ENCODE data around the gene SSTR4.

Gene SSTR4

DNA sequence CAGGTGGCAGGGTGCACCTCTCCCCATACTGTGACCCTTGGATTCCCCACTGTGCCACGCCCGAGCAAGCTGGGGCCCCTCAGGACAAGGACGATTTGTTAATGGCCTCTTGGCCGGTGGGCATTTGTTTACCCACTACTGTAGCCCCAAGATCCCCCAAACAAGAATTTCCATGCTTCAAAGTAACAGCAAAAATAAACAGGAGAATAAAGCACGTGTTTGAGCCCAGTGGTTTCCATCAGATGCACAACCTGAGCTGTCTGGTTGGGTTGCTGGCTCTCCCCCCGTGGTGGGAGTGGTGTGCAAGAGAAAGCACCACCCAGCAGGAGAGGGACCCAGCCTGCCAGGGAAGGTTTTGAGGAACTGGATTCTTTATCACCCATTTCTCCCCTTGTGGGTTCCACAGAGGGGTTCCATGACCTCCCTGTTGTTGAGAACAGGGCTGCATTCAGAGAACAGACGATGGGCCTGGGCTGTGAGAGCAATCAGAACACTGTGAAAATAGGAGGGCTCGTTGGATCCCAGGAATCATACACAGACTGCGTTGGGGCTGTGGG, 46.2 kb downstream of the SSTR4 start:
- TF ChIP-seq, protein P1, sequence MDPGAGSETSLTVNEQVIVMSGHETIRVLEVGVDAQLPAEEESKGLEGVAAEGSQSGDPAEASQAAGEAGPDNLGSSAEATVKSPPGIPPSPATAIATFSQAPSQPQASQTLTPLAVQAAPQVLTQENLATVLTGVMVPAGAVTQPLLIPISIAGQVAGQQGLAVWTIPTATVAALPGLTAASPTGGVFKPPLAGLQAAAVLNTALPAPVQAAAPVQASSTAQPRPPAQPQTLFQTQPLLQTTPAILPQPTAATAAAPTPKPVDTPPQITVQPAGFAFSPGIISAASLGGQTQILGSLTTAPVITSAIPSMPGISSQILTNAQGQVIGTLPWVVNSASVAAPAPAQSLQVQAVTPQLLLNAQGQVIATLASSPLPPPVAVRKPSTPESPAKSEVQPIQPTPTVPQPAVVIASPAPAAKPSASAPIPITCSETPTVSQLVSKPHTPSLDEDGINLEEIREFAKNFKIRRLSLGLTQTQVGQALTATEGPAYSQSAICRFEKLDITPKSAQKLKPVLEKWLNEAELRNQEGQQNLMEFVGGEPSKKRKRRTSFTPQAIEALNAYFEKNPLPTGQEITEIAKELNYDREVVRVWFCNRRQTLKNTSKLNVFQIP (CRISPR knock-in tag; IDR thresholded peaks at IDR 0.05; ENCODE audit: borderline replicate concordance, low read depth): no peak
- TF ChIP-seq ESRRG (CRISPR knock-in tag; IDR thresholded peaks at IDR 0.05) (no peak), ZFP3 (CRISPR knock-in tag; IDR thresholded peaks at IDR 0.05) (no peak), TOX (CRISPR knock-in tag; IDR thresholded peaks at IDR 0.05; ENCODE audit: borderline replicate concordance) (no peak), PPARA (CRISPR knock-in tag; IDR thresholded peaks at IDR 0.05; ENCODE audit: borderline replicate concordance) (no peak), ZNF565 (CRISPR knock-in tag; conservative IDR thresholded peaks at IDR 0.05; ENCODE audit: low read depth) (no peak), ZC3H10 (CRISPR knock-in tag; IDR thresholded peaks at IDR 0.05) (no peak), RARB (CRISPR knock-in tag; IDR thresholded peaks at IDR 0.05) (no peak), ARNTL (CRISPR knock-in tag; IDR thresholded peaks at IDR 0.05; ENCODE audit: borderline replicate concordance, low read depth) (no peak), GLIS3 (CRISPR knock-in tag; IDR thresholded peaks at IDR 0.05) (no peak), BACH2 (CRISPR knock-in tag; IDR thresholded peaks at IDR 0.05; ENCODE audit: borderline replicate concordance) (no peak), ZNF70 (CRISPR knock-in tag; IDR thresholded peaks at IDR 0.05) (no peak), SNAI2 (CRISPR knock-in tag; IDR thresholded peaks at IDR 0.05) (no peak), CSDC2 (CRISPR knock-in tag; IDR thresholded peaks at IDR 0.05) (no peak), OSR1 (CRISPR knock-in tag; IDR thresholded peaks at IDR 0.05) (no peak)
- TF ChIP-seq, protein P2, sequence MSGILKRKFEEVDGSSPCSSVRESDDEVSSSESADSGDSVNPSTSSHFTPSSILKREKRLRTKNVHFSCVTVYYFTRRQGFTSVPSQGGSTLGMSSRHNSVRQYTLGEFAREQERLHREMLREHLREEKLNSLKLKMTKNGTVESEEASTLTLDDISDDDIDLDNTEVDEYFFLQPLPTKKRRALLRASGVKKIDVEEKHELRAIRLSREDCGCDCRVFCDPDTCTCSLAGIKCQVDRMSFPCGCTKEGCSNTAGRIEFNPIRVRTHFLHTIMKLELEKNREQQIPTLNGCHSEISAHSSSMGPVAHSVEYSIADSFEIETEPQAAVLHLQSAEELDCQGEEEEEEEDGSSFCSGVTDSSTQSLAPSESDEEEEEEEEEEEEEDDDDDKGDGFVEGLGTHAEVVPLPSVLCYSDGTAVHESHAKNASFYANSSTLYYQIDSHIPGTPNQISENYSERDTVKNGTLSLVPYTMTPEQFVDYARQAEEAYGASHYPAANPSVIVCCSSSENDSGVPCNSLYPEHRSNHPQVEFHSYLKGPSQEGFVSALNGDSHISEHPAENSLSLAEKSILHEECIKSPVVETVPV (CRISPR knock-in tag; IDR thresholded peaks at IDR 0.05): no peak
- TF ChIP-seq, protein P3, sequence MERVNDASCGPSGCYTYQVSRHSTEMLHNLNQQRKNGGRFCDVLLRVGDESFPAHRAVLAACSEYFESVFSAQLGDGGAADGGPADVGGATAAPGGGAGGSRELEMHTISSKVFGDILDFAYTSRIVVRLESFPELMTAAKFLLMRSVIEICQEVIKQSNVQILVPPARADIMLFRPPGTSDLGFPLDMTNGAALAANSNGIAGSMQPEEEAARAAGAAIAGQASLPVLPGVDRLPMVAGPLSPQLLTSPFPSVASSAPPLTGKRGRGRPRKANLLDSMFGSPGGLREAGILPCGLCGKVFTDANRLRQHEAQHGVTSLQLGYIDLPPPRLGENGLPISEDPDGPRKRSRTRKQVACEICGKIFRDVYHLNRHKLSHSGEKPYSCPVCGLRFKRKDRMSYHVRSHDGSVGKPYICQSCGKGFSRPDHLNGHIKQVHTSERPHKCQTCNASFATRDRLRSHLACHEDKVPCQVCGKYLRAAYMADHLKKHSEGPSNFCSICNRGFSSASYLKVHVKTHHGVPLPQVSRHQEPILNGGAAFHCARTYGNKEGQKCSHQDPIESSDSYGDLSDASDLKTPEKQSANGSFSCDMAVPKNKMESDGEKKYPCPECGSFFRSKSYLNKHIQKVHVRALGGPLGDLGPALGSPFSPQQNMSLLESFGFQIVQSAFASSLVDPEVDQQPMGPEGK (CRISPR knock-in tag; IDR thresholded peaks at IDR 0.05; ENCODE audit: borderline replicate concordance): no peak
- TF ChIP-seq, protein P4, sequence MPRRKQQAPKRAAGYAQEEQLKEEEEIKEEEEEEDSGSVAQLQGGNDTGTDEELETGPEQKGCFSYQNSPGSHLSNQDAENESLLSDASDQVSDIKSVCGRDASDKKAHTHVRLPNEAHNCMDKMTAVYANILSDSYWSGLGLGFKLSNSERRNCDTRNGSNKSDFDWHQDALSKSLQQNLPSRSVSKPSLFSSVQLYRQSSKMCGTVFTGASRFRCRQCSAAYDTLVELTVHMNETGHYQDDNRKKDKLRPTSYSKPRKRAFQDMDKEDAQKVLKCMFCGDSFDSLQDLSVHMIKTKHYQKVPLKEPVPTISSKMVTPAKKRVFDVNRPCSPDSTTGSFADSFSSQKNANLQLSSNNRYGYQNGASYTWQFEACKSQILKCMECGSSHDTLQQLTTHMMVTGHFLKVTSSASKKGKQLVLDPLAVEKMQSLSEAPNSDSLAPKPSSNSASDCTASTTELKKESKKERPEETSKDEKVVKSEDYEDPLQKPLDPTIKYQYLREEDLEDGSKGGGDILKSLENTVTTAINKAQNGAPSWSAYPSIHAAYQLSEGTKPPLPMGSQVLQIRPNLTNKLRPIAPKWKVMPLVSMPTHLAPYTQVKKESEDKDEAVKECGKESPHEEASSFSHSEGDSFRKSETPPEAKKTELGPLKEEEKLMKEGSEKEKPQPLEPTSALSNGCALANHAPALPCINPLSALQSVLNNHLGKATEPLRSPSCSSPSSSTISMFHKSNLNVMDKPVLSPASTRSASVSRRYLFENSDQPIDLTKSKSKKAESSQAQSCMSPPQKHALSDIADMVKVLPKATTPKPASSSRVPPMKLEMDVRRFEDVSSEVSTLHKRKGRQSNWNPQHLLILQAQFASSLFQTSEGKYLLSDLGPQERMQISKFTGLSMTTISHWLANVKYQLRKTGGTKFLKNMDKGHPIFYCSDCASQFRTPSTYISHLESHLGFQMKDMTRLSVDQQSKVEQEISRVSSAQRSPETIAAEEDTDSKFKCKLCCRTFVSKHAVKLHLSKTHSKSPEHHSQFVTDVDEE (CRISPR knock-in tag; IDR thresholded peaks at IDR 0.05): no peak
- ATAC-seq: no peak

DNA sequence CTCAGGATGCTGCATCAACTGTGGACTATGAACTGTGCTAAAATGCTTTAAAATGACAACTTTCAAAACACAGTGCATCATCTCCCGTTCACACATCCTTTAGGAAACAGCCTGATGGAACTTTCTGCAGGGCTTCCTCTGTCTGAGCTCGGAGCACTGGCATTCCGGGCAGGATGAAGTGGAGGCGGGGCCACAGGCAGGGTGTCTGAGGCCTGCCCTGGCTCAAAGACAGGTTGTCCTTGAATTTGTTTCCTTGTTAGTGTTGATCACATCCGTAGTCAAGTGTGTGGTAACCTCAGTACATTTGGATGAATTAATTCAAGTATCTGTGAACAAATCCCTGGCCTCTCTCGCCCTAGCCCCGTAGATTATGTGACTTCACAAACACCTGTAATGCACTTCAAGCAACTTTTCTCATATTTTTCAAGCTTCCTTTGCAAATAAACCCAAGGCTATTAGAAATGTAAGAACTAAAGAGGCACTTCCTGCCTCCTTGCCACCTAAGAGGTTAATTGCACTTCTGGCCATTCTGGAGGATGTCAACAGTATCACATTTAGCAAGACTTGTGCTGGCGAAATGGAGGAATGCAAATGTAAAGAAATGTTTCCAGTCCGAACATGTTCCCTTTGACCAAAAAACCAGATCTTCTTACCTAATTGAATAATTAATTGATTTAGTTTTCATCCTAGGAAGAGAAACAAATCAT, 47.9 kb downstream of the SSTR4 start:
- TF ChIP-seq ZNF8 (CRISPR knock-in tag; IDR thresholded peaks at IDR 0.05) (no peak), ESRRG (CRISPR knock-in tag; IDR thresholded peaks at IDR 0.05) (no peak), BACH2 (CRISPR knock-in tag; IDR thresholded peaks at IDR 0.05; ENCODE audit: borderline replicate concordance) (no peak)
- TF ChIP-seq, protein P5, sequence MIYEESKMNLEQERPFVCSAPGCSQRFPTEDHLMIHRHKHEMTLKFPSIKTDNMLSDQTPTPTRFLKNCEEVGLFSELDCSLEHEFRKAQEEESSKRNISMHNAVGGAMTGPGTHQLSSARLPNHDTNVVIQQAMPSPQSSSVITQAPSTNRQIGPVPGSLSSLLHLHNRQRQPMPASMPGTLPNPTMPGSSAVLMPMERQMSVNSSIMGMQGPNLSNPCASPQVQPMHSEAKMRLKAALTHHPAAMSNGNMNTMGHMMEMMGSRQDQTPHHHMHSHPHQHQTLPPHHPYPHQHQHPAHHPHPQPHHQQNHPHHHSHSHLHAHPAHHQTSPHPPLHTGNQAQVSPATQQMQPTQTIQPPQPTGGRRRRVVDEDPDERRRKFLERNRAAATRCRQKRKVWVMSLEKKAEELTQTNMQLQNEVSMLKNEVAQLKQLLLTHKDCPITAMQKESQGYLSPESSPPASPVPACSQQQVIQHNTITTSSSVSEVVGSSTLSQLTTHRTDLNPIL (CRISPR knock-in tag; IDR thresholded peaks at IDR 0.05; ENCODE audit: low read depth): no peak
- TF ChIP-seq, protein P3 (CRISPR knock-in tag; IDR thresholded peaks at IDR 0.05; ENCODE audit: borderline replicate concordance): no peak
- no peak for ATAC-seq
